ENCODE results near the gene KLHL5.

KLHL5 gene

GRCh38 chr4:39046249-39046648, 15.8 kb upstream of the KLHL5 start:
- Histone ChIP-seq H3K4me3 (ENCODE audit: severe bottlenecking) (peak overlapping the region; percentile 99), H3K36me3 (ENCODE audit: low read depth) (peaks cover 19% of the 10 kb centered on the region), H3K4me1 (ENCODE audit: insufficient read depth, poor library complexity, severe bottlenecking) (peaks cover 41% of the 10 kb centered on the region), H3K27ac (ENCODE audit: poor library complexity, severe bottlenecking) (peak overlapping the region; percentile 95), H3K9me3 (ENCODE audit: severe bottlenecking) (no peaks in the 10 kb centered on the region), H3K27me3 (ENCODE audit: insufficient read depth, poor library complexity, severe bottlenecking) (no peaks in the 10 kb centered on the region)
- ATAC-seq (ENCODE audit: low read depth) (peak; percentile 62), DNase-seq (ENCODE audit: low spot score) (peak; percentile 83)
- TF ChIP-seq, protein P1, sequence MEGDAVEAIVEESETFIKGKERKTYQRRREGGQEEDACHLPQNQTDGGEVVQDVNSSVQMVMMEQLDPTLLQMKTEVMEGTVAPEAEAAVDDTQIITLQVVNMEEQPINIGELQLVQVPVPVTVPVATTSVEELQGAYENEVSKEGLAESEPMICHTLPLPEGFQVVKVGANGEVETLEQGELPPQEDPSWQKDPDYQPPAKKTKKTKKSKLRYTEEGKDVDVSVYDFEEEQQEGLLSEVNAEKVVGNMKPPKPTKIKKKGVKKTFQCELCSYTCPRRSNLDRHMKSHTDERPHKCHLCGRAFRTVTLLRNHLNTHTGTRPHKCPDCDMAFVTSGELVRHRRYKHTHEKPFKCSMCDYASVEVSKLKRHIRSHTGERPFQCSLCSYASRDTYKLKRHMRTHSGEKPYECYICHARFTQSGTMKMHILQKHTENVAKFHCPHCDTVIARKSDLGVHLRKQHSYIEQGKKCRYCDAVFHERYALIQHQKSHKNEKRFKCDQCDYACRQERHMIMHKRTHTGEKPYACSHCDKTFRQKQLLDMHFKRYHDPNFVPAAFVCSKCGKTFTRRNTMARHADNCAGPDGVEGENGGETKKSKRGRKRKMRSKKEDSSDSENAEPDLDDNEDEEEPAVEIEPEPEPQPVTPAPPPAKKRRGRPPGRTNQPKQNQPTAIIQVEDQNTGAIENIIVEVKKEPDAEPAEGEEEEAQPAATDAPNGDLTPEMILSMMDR (IDR thresholded peaks at IDR 0.05; ENCODE audit: poor library complexity, severe bottlenecking): no peak

DNA sequence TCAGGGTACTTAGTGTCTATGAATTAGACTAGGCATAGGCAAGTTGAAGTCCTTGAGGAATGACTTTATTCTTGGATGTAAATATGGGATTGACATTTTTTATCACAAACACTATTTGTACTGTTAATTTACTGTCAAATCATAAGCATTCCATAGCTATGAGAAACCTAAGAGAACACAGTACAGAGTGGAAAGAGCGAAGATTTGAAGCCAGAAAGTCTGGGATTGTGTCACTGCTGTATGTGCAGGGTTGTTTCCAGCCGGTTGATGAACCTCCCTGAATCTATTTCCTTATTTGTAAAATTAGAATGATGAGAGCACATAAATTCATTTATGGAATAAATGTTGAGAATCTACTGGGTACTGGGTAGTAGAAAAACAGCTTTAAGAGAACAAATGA, 14.4 kb upstream of the KLHL5 start:
- DNase-seq (ENCODE audit: low spot score) (no peak), ATAC-seq (ENCODE audit: low read depth) (no peak)
- Histone ChIP-seq H3K27ac (ENCODE audit: poor library complexity, severe bottlenecking) (peak overlapping the region; percentile 95), H3K4me1 (ENCODE audit: insufficient read depth, poor library complexity, severe bottlenecking) (peaks cover 35% of the 10 kb centered on the region), H3K9me3 (ENCODE audit: severe bottlenecking) (no peaks in the 10 kb centered on the region), H3K27me3 (ENCODE audit: insufficient read depth, poor library complexity, severe bottlenecking) (no peaks in the 10 kb centered on the region), H3K36me3 (ENCODE audit: low read depth) (peaks cover 19% of the 10 kb centered on the region), H3K4me3 (ENCODE audit: severe bottlenecking) (no peak overlapping the region)
- TF ChIP-seq, protein P1 (IDR thresholded peaks at IDR 0.05; ENCODE audit: poor library complexity, severe bottlenecking): no peak

DNA sequence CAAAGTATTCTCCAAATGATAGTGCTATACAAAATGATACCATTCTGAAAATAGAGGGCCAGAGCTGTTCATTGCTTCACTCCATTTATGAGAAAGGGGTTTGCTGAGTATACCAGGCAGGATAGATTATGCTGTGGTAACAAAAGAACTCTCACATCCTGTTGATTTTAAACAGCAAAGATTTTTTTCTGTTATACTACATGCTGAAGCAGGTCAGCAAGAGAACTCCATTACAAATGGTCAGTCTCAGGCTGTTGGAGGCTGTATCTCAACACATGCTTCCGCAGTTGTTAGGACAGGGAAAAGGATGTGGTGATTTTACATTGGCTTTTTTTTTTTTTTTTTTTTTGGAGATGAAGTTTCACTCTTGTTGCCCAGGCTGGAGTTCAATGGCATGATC, 13.7 kb upstream of the KLHL5 start:
- peak overlapping the region; percentile 95 for H3K27ac ChIP-seq (ENCODE audit: poor library complexity, severe bottlenecking)
- TF ChIP-seq, protein P1 (IDR thresholded peaks at IDR 0.05; ENCODE audit: poor library complexity, severe bottlenecking): no peak
- DNase-seq (ENCODE audit: low spot score) (no peak), ATAC-seq (ENCODE audit: low read depth) (no peak)
- H3K27me3 ChIP-seq (ENCODE audit: insufficient read depth, poor library complexity, severe bottlenecking): no peaks in the 10 kb centered on the region
- no peaks in the 10 kb centered on the region for H3K9me3 ChIP-seq (ENCODE audit: severe bottlenecking)
- peaks cover 30% of the 10 kb centered on the region for H3K4me1 ChIP-seq (ENCODE audit: insufficient read depth, poor library complexity, severe bottlenecking)
- H3K36me3 ChIP-seq (ENCODE audit: low read depth): peaks cover 19% of the 10 kb centered on the region
- H3K4me3 ChIP-seq (ENCODE audit: severe bottlenecking): no peak overlapping the region

- Histone ChIP-seq H3K36me3 (ENCODE audit: low read depth) (peaks cover 19% of the 10 kb centered on the region), H3K4me1 (ENCODE audit: insufficient read depth, poor library complexity, severe bottlenecking) (peaks cover 21% of the 10 kb centered on the region), H3K27me3 (ENCODE audit: insufficient read depth, poor library complexity, severe bottlenecking) (no peaks in the 10 kb centered on the region), H3K9me3 (ENCODE audit: severe bottlenecking) (no peaks in the 10 kb centered on the region), H3K27ac (ENCODE audit: poor library complexity, severe bottlenecking) (no peak overlapping the region), H3K4me3 (ENCODE audit: severe bottlenecking) (no peak overlapping the region)
- TF ChIP-seq, protein P1 (IDR thresholded peaks at IDR 0.05; ENCODE audit: poor library complexity, severe bottlenecking): no peak
- DNase-seq (ENCODE audit: low spot score) (no peak), ATAC-seq (ENCODE audit: low read depth) (no peak)
Measured at GRCh38 chr4:39050590-39050989, 11.4 kb upstream of the KLHL5 start.

DNA sequence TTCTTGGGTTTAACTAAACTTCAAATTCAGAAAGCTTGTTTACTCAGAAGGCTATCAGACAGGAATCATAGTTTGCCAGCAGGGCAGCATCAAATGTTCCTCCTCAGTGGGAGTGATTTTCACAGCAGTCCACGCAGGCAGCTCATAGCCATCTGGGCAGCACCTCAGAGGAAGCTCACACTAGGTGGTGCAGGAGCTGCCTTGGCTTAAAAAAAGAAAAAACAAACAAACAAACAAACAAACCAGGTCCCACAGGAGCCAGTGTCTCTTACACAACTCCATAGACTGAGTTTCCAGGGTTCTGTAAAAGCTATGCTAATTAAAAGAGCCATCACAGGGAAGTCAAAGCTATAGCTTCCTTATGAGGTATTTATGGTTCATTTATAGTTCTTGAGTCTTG, 10.5 kb upstream of the KLHL5 start:
- Histone ChIP-seq H3K27me3 (ENCODE audit: insufficient read depth, poor library complexity, severe bottlenecking) (no peaks in the 10 kb centered on the region), H3K4me1 (ENCODE audit: insufficient read depth, poor library complexity, severe bottlenecking) (peaks cover 14% of the 10 kb centered on the region), H3K4me3 (ENCODE audit: severe bottlenecking) (no peak overlapping the region), H3K9me3 (ENCODE audit: severe bottlenecking) (no peaks in the 10 kb centered on the region), H3K36me3 (ENCODE audit: low read depth) (peaks cover 19% of the 10 kb centered on the region), H3K27ac (ENCODE audit: poor library complexity, severe bottlenecking) (no peak overlapping the region)
- TF ChIP-seq, protein P1 (IDR thresholded peaks at IDR 0.05; ENCODE audit: poor library complexity, severe bottlenecking): no peak
- DNase-seq (ENCODE audit: low spot score) (no peak), ATAC-seq (ENCODE audit: low read depth) (no peak)

Data from RWPE2 (cell line).